Measurements from ENCODE around the gene BAHD1. TPM values are rescaled to one million over a fixed set of nuclear protein-coding genes. Genes with fewer than 3 reads are reported as not detected.
A peak's percentile ranks its signal among the peaks of the same experiment; 100 is the strongest.

The BAHD1 gene
- total and polyA plus RNA-seq, 2 experiments from 2014 or later = 11.2 to 40.1 TPM

DNA sequence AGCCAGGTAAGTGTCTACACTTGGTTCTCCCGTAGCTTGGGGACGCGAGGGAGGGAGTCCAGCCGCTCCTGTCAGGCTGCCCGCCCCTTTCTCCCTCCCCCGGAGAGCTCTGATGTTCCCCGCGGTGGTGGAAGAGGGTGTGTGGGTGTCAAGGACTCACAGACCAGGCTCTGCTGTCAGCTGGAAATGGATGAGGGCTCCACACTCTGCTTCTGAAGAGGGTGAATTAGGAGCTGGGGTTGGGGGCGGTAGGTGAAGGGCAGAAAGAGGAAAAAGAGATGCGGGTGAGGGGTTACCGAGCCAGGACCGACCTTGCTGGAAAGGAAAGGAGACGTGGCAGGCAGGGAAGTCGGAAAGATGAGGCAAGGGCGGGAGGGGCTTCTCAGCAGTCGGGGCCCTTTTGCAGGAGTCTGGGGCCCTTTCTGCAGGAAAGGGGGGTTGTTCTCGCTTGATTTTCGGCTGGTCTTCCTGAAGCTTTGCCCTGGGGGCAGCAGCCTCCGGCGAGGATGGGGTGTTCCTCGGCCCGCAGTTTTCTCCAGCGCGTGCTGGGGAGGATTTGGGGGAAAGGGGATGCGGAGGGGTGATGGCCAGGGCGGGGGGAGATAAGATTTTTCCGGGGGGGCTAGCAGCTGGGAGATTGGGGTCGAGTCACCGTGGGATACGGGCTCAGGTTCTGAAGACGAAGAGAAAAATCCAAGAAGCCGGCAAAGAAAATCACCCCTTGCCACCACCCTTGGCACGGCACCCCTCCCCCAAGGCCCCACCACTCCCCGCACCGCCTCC lies 602 bp upstream of the BAHD1 start:
- Histone ChIP-seq H3K4me3 (peak overlapping the region; percentile 82), H4K20me1 (replicated peaks; ENCODE audit: insufficient read depth) (peaks cover 27% of the 10 kb centered on the region), H3K27ac (ENCODE audit: low read depth) (peak overlapping the region; percentile 78), H2AFZ (peak overlapping the region; percentile 43; the same call in 1 of the 2 replicates), H3K27me3 (ENCODE audit: insufficient read depth) (peaks cover 15% of the 10 kb centered on the region), H3K79me2 (replicated peaks; ENCODE audit: insufficient read depth) (peaks cover 37% of the 10 kb centered on the region), H3F3A (replicated peaks; ENCODE audit: low read depth) (0 out of 2 replicates have a peak, but pooled peaks cover 8% of the 10 kb centered on the region), H3K9me2 (ENCODE audit: insufficient read depth) (no peaks in the 10 kb centered on the region), H3K4me1 (ENCODE audit: insufficient read depth) (peaks cover 56% of the 10 kb centered on the region), H3K4me2 (peak overlapping the region; percentile 100), H3K36me3 (ENCODE audit: insufficient read depth) (no peaks in the 10 kb centered on the region; the same call in 1 of the 2 replicates)
- ATAC-seq (peak; percentile 0), DNase-seq (ENCODE audit: low spot score) (peak; percentile 74)
- TF ChIP-seq STAT1 (IDR thresholded peaks at IDR 0.05; ENCODE audit: unreplicated experiment) (no peak), ZNF114 (CRISPR knock-in tag; IDR thresholded peaks at IDR 0.05) (no peak), POLR2AphosphoS5 (IDR thresholded peaks at IDR 0.05; ENCODE audit: low read depth) (no peak), CREB1 (CRISPR knock-in tag; IDR thresholded peaks at IDR 0.05; ENCODE audit: low read depth) (no peak), JUNB (IDR thresholded peaks at IDR 0.05; ENCODE audit: unreplicated experiment) (no peak), EZH2phosphoT487 (IDR thresholded peaks at IDR 0.05; ENCODE audit: unreplicated experiment) (no peak), EZH2 (IDR thresholded peaks at IDR 0.05; ENCODE audit: low read depth, unreplicated experiment) (no peak), ZNF331 (CRISPR knock-in tag; IDR thresholded peaks at IDR 0.05; ENCODE audit: low read depth) (no peak), NANOG (IDR thresholded peaks at IDR 0.05; ENCODE audit: borderline replicate concordance) (no peak)
- TF ChIP-seq, protein P1, sequence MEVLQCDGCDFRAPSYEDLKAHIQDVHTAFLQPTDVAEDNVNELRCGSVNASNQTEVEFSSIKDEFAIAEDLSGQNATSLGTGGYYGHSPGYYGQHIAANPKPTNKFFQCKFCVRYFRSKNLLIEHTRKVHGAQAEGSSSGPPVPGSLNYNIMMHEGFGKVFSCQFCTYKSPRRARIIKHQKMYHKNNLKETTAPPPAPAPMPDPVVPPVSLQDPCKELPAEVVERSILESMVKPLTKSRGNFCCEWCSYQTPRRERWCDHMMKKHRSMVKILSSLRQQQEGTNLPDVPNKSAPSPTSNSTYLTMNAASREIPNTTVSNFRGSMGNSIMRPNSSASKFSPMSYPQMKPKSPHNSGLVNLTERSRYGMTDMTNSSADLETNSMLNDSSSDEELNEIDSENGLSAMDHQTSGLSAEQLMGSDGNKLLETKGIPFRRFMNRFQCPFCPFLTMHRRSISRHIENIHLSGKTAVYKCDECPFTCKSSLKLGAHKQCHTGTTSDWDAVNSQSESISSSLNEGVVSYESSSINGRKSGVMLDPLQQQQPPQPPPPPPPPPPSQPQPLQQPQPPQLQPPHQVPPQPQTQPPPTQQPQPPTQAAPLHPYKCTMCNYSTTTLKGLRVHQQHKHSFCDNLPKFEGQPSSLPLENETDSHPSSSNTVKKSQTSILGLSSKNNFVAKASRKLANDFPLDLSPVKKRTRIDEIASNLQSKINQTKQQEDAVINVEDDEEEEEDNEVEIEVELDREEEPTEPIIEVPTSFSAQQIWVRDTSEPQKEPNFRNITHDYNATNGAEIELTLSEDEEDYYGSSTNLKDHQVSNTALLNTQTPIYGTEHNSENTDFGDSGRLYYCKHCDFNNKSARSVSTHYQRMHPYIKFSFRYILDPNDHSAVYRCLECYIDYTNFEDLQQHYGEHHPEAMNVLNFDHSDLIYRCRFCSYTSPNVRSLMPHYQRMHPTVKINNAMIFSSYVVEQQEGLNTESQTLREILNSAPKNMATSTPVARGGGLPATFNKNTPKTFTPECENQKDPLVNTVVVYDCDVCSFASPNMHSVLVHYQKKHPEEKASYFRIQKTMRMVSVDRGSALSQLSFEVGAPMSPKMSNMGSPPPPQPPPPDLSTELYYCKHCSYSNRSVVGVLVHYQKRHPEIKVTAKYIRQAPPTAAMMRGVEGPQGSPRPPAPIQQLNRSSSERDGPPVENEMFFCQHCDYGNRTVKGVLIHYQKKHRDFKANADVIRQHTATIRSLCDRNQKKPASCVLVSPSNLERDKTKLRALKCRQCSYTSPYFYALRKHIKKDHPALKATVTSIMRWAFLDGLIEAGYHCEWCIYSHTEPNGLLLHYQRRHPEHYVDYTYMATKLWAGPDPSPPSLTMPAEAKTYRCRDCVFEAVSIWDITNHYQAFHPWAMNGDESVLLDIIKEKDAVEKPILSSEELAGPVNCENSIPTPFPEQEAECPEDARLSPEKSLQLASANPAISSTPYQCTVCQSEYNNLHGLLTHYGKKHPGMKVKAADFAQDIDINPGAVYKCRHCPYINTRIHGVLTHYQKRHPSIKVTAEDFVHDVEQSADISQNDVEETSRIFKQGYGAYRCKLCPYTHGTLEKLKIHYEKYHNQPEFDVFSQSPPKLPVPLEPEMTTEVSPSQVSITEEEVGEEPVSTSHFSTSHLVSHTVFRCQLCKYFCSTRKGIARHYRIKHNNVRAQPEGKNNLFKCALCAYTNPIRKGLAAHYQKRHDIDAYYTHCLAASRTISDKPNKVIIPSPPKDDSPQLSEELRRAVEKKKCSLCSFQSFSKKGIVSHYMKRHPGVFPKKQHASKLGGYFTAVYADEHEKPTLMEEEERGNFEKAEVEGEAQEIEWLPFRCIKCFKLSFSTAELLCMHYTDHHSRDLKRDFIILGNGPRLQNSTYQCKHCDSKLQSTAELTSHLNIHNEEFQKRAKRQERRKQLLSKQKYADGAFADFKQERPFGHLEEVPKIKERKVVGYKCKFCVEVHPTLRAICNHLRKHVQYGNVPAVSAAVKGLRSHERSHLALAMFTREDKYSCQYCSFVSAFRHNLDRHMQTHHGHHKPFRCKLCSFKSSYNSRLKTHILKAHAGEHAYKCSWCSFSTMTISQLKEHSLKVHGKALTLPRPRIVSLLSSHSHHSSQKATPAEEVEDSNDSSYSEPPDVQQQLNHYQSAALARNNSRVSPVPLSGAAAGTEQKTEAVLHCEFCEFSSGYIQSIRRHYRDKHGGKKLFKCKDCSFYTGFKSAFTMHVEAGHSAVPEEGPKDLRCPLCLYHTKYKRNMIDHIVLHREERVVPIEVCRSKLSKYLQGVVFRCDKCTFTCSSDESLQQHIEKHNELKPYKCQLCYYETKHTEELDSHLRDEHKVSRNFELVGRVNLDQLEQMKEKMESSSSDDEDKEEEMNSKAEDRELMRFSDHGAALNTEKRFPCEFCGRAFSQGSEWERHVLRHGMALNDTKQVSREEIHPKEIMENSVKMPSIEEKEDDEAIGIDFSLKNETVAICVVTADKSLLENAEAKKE (CRISPR knock-in tag; IDR thresholded peaks at IDR 0.05) = no peak
- TF ChIP-seq, protein P2, sequence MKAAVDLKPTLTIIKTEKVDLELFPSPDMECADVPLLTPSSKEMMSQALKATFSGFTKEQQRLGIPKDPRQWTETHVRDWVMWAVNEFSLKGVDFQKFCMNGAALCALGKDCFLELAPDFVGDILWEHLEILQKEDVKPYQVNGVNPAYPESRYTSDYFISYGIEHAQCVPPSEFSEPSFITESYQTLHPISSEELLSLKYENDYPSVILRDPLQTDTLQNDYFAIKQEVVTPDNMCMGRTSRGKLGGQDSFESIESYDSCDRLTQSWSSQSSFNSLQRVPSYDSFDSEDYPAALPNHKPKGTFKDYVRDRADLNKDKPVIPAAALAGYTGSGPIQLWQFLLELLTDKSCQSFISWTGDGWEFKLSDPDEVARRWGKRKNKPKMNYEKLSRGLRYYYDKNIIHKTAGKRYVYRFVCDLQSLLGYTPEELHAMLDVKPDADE (IDR thresholded peaks at IDR 0.05) = no peak
- TF ChIP-seq, protein P3, sequence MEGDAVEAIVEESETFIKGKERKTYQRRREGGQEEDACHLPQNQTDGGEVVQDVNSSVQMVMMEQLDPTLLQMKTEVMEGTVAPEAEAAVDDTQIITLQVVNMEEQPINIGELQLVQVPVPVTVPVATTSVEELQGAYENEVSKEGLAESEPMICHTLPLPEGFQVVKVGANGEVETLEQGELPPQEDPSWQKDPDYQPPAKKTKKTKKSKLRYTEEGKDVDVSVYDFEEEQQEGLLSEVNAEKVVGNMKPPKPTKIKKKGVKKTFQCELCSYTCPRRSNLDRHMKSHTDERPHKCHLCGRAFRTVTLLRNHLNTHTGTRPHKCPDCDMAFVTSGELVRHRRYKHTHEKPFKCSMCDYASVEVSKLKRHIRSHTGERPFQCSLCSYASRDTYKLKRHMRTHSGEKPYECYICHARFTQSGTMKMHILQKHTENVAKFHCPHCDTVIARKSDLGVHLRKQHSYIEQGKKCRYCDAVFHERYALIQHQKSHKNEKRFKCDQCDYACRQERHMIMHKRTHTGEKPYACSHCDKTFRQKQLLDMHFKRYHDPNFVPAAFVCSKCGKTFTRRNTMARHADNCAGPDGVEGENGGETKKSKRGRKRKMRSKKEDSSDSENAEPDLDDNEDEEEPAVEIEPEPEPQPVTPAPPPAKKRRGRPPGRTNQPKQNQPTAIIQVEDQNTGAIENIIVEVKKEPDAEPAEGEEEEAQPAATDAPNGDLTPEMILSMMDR (conservative IDR thresholded peaks at IDR 0.05; ENCODE audit: low read depth in 2 of 2) = no peak
- TF ChIP-seq, protein P4, sequence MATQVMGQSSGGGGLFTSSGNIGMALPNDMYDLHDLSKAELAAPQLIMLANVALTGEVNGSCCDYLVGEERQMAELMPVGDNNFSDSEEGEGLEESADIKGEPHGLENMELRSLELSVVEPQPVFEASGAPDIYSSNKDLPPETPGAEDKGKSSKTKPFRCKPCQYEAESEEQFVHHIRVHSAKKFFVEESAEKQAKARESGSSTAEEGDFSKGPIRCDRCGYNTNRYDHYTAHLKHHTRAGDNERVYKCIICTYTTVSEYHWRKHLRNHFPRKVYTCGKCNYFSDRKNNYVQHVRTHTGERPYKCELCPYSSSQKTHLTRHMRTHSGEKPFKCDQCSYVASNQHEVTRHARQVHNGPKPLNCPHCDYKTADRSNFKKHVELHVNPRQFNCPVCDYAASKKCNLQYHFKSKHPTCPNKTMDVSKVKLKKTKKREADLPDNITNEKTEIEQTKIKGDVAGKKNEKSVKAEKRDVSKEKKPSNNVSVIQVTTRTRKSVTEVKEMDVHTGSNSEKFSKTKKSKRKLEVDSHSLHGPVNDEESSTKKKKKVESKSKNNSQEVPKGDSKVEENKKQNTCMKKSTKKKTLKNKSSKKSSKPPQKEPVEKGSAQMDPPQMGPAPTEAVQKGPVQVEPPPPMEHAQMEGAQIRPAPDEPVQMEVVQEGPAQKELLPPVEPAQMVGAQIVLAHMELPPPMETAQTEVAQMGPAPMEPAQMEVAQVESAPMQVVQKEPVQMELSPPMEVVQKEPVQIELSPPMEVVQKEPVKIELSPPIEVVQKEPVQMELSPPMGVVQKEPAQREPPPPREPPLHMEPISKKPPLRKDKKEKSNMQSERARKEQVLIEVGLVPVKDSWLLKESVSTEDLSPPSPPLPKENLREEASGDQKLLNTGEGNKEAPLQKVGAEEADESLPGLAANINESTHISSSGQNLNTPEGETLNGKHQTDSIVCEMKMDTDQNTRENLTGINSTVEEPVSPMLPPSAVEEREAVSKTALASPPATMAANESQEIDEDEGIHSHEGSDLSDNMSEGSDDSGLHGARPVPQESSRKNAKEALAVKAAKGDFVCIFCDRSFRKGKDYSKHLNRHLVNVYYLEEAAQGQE (IDR thresholded peaks at IDR 0.05; ENCODE audit: unreplicated experiment) = no peak
- H3K4me3 Mint-ChIP-seq = peak overlapping the region; percentile 94
- H3K9me3 Mint-ChIP-seq = no peaks in the 10 kb centered on the region; the same call in 2 of the 3 replicates
- H3K27ac Mint-ChIP-seq = peak overlapping the region; percentile 92
- peaks cover 34% of the 10 kb centered on the region for H3K27me3 Mint-ChIP-seq (ENCODE audit: insufficient read depth, low read depth, poor library complexity)
- H3K4me1 Mint-ChIP-seq = peaks cover 57% of the 10 kb centered on the region
- peaks cover 13% of the 10 kb centered on the region for H3K36me3 Mint-ChIP-seq (ENCODE audit: low read depth)

Data from GM23338 (cell line).